ENCODE measurements around the gene DIP2C.

DNA sequence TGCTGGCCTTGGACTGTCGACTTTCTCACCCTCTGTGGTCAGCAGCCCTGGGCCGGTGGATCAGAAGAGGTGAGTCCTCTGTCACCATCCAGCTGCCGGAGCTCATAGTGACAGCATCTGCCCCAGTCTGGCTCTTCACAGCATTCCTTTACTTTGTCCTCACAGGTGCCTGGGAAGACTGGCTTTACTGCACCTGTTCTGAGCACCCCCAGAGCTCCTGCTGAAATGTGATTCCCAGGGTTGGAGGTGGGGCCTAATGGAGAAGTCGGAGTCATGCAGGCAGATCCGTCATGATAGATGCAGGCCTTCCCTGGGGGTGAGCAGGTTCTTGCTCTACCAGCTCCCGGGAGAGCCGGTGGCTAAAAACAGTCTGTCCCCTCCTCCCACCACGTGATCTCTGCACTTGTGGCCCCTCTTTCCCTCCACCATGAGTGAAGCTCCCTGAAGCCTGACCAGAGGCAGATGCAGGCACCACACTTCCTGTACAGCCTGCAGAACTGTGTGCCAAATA lies 382.7 kb downstream of the DIP2C start:
- TF ChIP-seq FOSL2 (IDR thresholded peaks at IDR 0.05; ENCODE audit: borderline replicate concordance, low read depth) (no peak), RAD21 (IDR thresholded peaks at IDR 0.05; ENCODE audit: low read length) (no peak), EP300 (IDR thresholded peaks at IDR 0.05; ENCODE audit: borderline replicate concordance in 1 of 2, low read depth in 1 of 2, low read length in 1 of 2) (no peak), POLR2AphosphoS5 (IDR thresholded peaks at IDR 0.05; ENCODE audit: low read depth, low read length) (no peak), RXRA (IDR thresholded peaks at IDR 0.05; ENCODE audit: borderline replicate concordance, low read depth) (no peak), RCOR1 (IDR thresholded peaks at IDR 0.05; ENCODE audit: low read length) (no peak), TCF12 (IDR thresholded peaks at IDR 0.05) (no peak)
- TF ChIP-seq, protein P1, sequence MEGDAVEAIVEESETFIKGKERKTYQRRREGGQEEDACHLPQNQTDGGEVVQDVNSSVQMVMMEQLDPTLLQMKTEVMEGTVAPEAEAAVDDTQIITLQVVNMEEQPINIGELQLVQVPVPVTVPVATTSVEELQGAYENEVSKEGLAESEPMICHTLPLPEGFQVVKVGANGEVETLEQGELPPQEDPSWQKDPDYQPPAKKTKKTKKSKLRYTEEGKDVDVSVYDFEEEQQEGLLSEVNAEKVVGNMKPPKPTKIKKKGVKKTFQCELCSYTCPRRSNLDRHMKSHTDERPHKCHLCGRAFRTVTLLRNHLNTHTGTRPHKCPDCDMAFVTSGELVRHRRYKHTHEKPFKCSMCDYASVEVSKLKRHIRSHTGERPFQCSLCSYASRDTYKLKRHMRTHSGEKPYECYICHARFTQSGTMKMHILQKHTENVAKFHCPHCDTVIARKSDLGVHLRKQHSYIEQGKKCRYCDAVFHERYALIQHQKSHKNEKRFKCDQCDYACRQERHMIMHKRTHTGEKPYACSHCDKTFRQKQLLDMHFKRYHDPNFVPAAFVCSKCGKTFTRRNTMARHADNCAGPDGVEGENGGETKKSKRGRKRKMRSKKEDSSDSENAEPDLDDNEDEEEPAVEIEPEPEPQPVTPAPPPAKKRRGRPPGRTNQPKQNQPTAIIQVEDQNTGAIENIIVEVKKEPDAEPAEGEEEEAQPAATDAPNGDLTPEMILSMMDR (IDR thresholded peaks at IDR 0.05), result no peak
